Measurements from ENCODE around the gene GYPB.
"Not testable (repeated sequence)": the region's sequence is repeated elsewhere in the genome, so short reads cannot be mapped to it uniquely, and the experiment has no call there.

The GYPB gene

GRCh38 chr4:144019277-144019676 is at the start of gene GYPB:
GYPB (minus strand) TSS chr4:144019380; CDS start chr4:144019287, 93 bp downstream.
- DNase-seq (ENCODE audit: low spot score) = not testable (repeated sequence)

GRCh38 chr4:144061556-144061955 is 42.4 kb upstream of the GYPB start:
- DNase-seq (ENCODE audit: low spot score) = not testable (repeated sequence)

- DNase-seq (ENCODE audit: low spot score) = not testable (repeated sequence)
Measured at GRCh38 chr4:144060234-144060859, 41.2 kb upstream of the GYPB start.

- no peak for DNase-seq (ENCODE audit: low spot score)
Measured at GRCh38 chr4:144056800-144057199, 37.6 kb upstream of the GYPB start.

- DNase-seq (ENCODE audit: low spot score) = not testable (repeated sequence)
Measured at GRCh38 chr4:144055336-144055735, 36.2 kb upstream of the GYPB start.

- not testable (repeated sequence) for DNase-seq (ENCODE audit: low spot score)
Measured at GRCh38 chr4:144051494-144051893, 32.3 kb upstream of the GYPB start.

GRCh38 chr4:144050631-144051030 is 31.5 kb upstream of the GYPB start:
- DNase-seq (ENCODE audit: low spot score) = not testable (repeated sequence)

GRCh38 chr4:144049495-144050424 is 30.6 kb upstream of the GYPB start:
- DNase-seq (ENCODE audit: low spot score) = not testable (repeated sequence)

GRCh38 chr4:144044936-144045335 is 25.8 kb upstream of the GYPB start:
- DNase-seq (ENCODE audit: low spot score) = not testable (repeated sequence)

- DNase-seq (ENCODE audit: low spot score) = not testable (repeated sequence)
Measured at GRCh38 chr4:144032580-144032979, 13.4 kb upstream of the GYPB start.

- DNase-seq (ENCODE audit: low spot score) = not testable (repeated sequence)
Measured at GRCh38 chr4:144031875-144032274, 12.7 kb upstream of the GYPB start.

- not testable (repeated sequence) for DNase-seq (ENCODE audit: low spot score)
Measured at GRCh38 chr4:144031369-144031768, 12.2 kb upstream of the GYPB start.

GRCh38 chr4:144030708-144031107 is 11.5 kb upstream of the GYPB start:
- not testable (repeated sequence) for DNase-seq (ENCODE audit: low spot score)

- DNase-seq (ENCODE audit: low spot score) = not testable (repeated sequence)
Measured at GRCh38 chr4:144026682-144027081, 7.5 kb upstream of the GYPB start.

GRCh38 chr4:144024399-144025053 is 5.3 kb upstream of the GYPB start:
- not testable (repeated sequence) for DNase-seq (ENCODE audit: low spot score)

- not testable (repeated sequence) for DNase-seq (ENCODE audit: low spot score)
Measured at GRCh38 chr4:144022772-144023400, 3.7 kb upstream of the GYPB start.

GRCh38 chr4:144021336-144021990 is 2.3 kb upstream of the GYPB start:
- peak; percentile 5 for DNase-seq (ENCODE audit: low spot score)

GRCh38 chr4:144018223-144019000 is 768 bp downstream of the GYPB start:
- DNase-seq (ENCODE audit: low spot score) = not testable (repeated sequence)

- DNase-seq (ENCODE audit: low spot score) = not testable (repeated sequence)
Measured at GRCh38 chr4:144017271-144017670, 1.9 kb downstream of the GYPB start.

- not testable (repeated sequence) for DNase-seq (ENCODE audit: low spot score)
Measured at GRCh38 chr4:144016057-144016605, 3.0 kb downstream of the GYPB start.
